Measurements from ENCODE around the gene AP3B2. TPM values are rescaled to one million over a fixed set of nuclear protein-coding genes. Genes with fewer than 3 reads are reported as not detected.

Gene AP3B2
- total and polyA plus RNA-seq, 2 donors (not counting 3 experiments of a cell fraction or from before 2014, with no cell fraction given): not detected

DNA sequence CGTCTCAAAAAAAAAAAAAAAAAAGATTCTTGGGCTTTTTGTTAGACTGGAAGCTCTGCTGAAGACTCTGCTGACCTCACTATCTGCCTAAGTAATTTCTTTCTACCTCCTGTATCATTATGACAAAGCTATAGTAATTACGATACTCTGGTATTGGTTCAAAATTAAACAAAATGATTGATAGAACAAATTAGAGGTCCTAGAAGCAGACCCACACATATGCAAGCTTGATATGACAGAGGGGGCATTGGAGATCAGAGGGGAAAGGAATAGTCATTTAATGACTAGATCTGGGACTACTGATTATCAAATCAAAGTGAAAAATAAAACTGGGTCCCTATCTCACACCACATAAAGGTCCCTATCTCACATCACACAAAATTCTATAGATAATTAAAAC lies 21.9 kb upstream of the AP3B2 start:
- no peaks in the 10 kb centered on the region for H3K27me3 ChIP-seq (ENCODE audit: control insufficient read depth in 2 of 2, insufficient read depth in 2 of 2, low read length in 2 of 2)
- no peak overlapping the region for H3K4me3 ChIP-seq (replicated peaks in 1 of 3; ENCODE audit: insufficient read depth in 1 of 3, low read depth in 1 of 3, low read length in 3 of 3)
- ChIA-PET CTCF (no interaction called here), POLR2A (interaction anchor here (0.7 kb wide), 1 partner anchor 20 kb away, joined by 6 read pairs; no protein-coding TSS in a partner anchor)
- H2AFZ ChIP-seq (ENCODE audit: low read depth, low read length): no peak overlapping the region
- TF ChIP-seq POLR2AphosphoS5 (IDR thresholded peaks at IDR 0.05; ENCODE audit: insufficient read depth, low read depth, low read length) (no peak), POLR2A (IDR thresholded peaks at IDR 0.05; ENCODE audit: low read depth, low read length) (no peak)
- TF ChIP-seq, protein P1, sequence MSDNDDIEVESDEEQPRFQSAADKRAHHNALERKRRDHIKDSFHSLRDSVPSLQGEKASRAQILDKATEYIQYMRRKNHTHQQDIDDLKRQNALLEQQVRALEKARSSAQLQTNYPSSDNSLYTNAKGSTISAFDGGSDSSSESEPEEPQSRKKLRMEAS (IDR thresholded peaks at IDR 0.05; ENCODE audit: insufficient read depth, insufficient read length): no peak
- TF ChIP-seq, protein P2, sequence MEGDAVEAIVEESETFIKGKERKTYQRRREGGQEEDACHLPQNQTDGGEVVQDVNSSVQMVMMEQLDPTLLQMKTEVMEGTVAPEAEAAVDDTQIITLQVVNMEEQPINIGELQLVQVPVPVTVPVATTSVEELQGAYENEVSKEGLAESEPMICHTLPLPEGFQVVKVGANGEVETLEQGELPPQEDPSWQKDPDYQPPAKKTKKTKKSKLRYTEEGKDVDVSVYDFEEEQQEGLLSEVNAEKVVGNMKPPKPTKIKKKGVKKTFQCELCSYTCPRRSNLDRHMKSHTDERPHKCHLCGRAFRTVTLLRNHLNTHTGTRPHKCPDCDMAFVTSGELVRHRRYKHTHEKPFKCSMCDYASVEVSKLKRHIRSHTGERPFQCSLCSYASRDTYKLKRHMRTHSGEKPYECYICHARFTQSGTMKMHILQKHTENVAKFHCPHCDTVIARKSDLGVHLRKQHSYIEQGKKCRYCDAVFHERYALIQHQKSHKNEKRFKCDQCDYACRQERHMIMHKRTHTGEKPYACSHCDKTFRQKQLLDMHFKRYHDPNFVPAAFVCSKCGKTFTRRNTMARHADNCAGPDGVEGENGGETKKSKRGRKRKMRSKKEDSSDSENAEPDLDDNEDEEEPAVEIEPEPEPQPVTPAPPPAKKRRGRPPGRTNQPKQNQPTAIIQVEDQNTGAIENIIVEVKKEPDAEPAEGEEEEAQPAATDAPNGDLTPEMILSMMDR (IDR thresholded peaks at IDR 0.05; ENCODE audit: extremely low read depth in 1 of 2, insufficient read depth in 1 of 2, low read depth in 1 of 2, low read length in 2 of 2): no peak
- H3K9me3 ChIP-seq (replicated peaks; ENCODE audit: control insufficient read depth, insufficient read depth, low read length): no peaks in the 10 kb centered on the region
- BruUV-seq (replicated peaks): no TSS peak
- intact Hi-C loops (cut with micrococcal nuclease): no loop called here
- FAIRE-seq (no peak), DNase-seq (ENCODE audit: low read depth, low spot score) (no peak)
- no peaks in the 10 kb centered on the region for H3K4me1 ChIP-seq (ENCODE audit: control insufficient read depth, extremely low read depth, insufficient read depth, low read length)
- H3K4me2 ChIP-seq (ENCODE audit: insufficient read depth, low read length): no peak overlapping the region
- dilution Hi-C loops (cut with MboI; ENCODE audit: extremely low pct_ligation_motif_present, low sequenced_read_pairs): no loop called here
- H3K9me1 ChIP-seq (replicated peaks; ENCODE audit: control insufficient read depth, extremely low read depth, insufficient read depth, low read length): no peaks in the 10 kb centered on the region
- H3K36me3 ChIP-seq (ENCODE audit: control insufficient read depth in 2 of 2, extremely low read depth in 1 of 2, insufficient read depth in 2 of 2, low read length in 2 of 2): no peaks in the 10 kb centered on the region
- no peak overlapping the region for H3K9ac ChIP-seq (replicated peaks; ENCODE audit: extremely low read depth, insufficient read depth, low read length)
- no peak overlapping the region for H3K27ac ChIP-seq (ENCODE audit: insufficient read depth, low read depth, low read length)
- H4K20me1 ChIP-seq (replicated peaks; ENCODE audit: control insufficient read depth, extremely low read depth, insufficient read depth, low read length): no peaks in the 10 kb centered on the region
- H3K79me2 ChIP-seq (ENCODE audit: control insufficient read depth, insufficient read depth, low read length): no peaks in the 10 kb centered on the region

DNA sequence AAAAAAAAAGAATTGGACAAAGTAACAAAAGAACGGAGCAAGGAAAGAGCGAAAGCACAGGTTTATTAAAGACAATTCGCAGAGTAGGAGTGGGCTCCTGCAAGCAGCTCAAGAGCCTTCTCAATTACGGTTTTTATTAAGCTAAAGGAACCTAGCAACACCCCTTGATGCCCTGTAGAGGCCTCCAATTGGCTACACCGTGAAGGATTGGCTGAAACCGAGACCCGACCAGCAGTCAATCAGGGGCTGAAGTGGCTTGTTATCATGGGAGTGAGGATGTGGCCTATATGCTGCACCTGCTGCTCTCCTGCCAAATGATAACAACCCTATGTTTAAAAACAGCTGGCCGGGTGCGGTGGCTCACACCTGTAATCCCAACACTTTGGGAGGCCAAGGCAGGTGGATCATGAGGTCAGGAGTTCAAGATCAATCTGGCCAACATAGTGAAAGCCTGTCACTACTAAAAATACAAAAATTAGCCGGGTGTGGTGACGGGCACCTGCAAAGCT lies 20.4 kb upstream of the AP3B2 start:
- POLR2A ChIA-PET: no interaction called here
- FAIRE-seq (no peak), DNase-seq (ENCODE audit: low read depth, low spot score) (no peak)
- Histone ChIP-seq H3K4me3 (replicated peaks in 1 of 3; ENCODE audit: insufficient read depth in 1 of 3, low read depth in 1 of 3, low read length in 3 of 3) (no peak overlapping the region), H3K27ac (ENCODE audit: insufficient read depth, low read depth, low read length) (no peak overlapping the region), H3K9me1 (replicated peaks; ENCODE audit: control insufficient read depth, extremely low read depth, insufficient read depth, low read length) (no peaks in the 10 kb centered on the region), H3K27me3 (ENCODE audit: control insufficient read depth in 2 of 2, insufficient read depth in 2 of 2, low read length in 2 of 2) (no peaks in the 10 kb centered on the region), H3K79me2 (ENCODE audit: control insufficient read depth, insufficient read depth, low read length) (no peaks in the 10 kb centered on the region), H2AFZ (ENCODE audit: low read depth, low read length) (no peak overlapping the region), H3K4me1 (ENCODE audit: control insufficient read depth, extremely low read depth, insufficient read depth, low read length) (no peaks in the 10 kb centered on the region), H3K36me3 (ENCODE audit: control insufficient read depth in 2 of 2, extremely low read depth in 1 of 2, insufficient read depth in 2 of 2, low read length in 2 of 2) (no peaks in the 10 kb centered on the region), H3K4me2 (ENCODE audit: insufficient read depth, low read length) (no peak overlapping the region), H3K9me3 (replicated peaks; ENCODE audit: control insufficient read depth, insufficient read depth, low read length) (no peaks in the 10 kb centered on the region), H3K9ac (replicated peaks; ENCODE audit: extremely low read depth, insufficient read depth, low read length) (no peak overlapping the region), H4K20me1 (replicated peaks; ENCODE audit: control insufficient read depth, extremely low read depth, insufficient read depth, low read length) (no peaks in the 10 kb centered on the region)
- dilution Hi-C loops (cut with MboI; ENCODE audit: extremely low pct_ligation_motif_present, low sequenced_read_pairs): no loop called here
- CTCF ChIA-PET: no interaction called here
- TF ChIP-seq FOS (IDR thresholded peaks at IDR 0.05; ENCODE audit: borderline replicate concordance, insufficient read depth, low read length): no peak
- TF ChIP-seq, protein P1 (IDR thresholded peaks at IDR 0.05; ENCODE audit: insufficient read depth, insufficient read length): no peak
- TF ChIP-seq MYC (IDR thresholded peaks at IDR 0.05; ENCODE audit: low read depth, low read length): no peak
- no peak for TF ChIP-seq JUN (IDR thresholded peaks at IDR 0.05; ENCODE audit: borderline replicate concordance, insufficient read depth, insufficient read length, low read depth)
- TF ChIP-seq POLR2AphosphoS5 (IDR thresholded peaks at IDR 0.05; ENCODE audit: insufficient read depth, low read depth, low read length): no peak
- TF ChIP-seq EZH2 (IDR thresholded peaks at IDR 0.05; ENCODE audit: borderline replicate concordance, low read depth, low read length, severe bottlenecking): no peak
- no peak for TF ChIP-seq GATA2 (IDR thresholded peaks at IDR 0.05; ENCODE audit: insufficient read depth, insufficient read length, low read depth, low read length)
- TF ChIP-seq, protein P2 (IDR thresholded peaks at IDR 0.05; ENCODE audit: extremely low read depth in 1 of 2, insufficient read depth in 1 of 2, low read depth in 1 of 2, low read length in 2 of 2): no peak
- no peak for TF ChIP-seq POLR2A (IDR thresholded peaks at IDR 0.05; ENCODE audit: low read depth, low read length)
- intact Hi-C loops (cut with micrococcal nuclease): no loop called here
- no TSS peak for BruUV-seq (replicated peaks)
